Glutamatergic neuron (in vitro differentiated cells): ENCODE results near the gene DDX24. TPM values are rescaled to one million over a fixed set of nuclear protein-coding genes. Genes with fewer than 3 reads are reported as not detected.

ENCODE experiments used
- DNase-seq: peaks from one replicate; pipeline ENCODE4 v3.0.0; 2022
- H3K27ac Mint-ChIP-seq: one replicate; pipeline ENCODE4 v1.8.0; 2020; ENCODE audit warnings: mild to moderate bottlenecking, mixed read lengths, inconsistent platforms; ENCODE audit not compliant: unreplicated experiment
- H3K27me3 Mint-ChIP-seq: one replicate; pipeline ENCODE4 v1.8.0; 2020; ENCODE audit warnings: mild to moderate bottlenecking, moderate library complexity, mixed read lengths, inconsistent platforms; ENCODE audit not compliant: unreplicated experiment
- H3K36me3 Mint-ChIP-seq: one replicate; pipeline ENCODE4 v1.8.0; 2020; ENCODE audit warnings: mild to moderate bottlenecking, mixed read lengths, inconsistent platforms; ENCODE audit not compliant: unreplicated experiment
- H3K4me1 Mint-ChIP-seq: one replicate; pipeline ENCODE4 v1.8.0; 2020; ENCODE audit warnings: mild to moderate bottlenecking, low read depth, mixed read lengths, inconsistent platforms; ENCODE audit not compliant: unreplicated experiment
- H3K4me3 Mint-ChIP-seq: one replicate; pipeline ENCODE4 v1.8.0; 2020; ENCODE audit warnings: mild to moderate bottlenecking, mixed read lengths, inconsistent platforms; ENCODE audit not compliant: unreplicated experiment
- H3K9me3 Mint-ChIP-seq: one replicate; pipeline ENCODE4 v1.8.0; 2020; ENCODE audit warnings: mild to moderate bottlenecking, moderate library complexity, mixed read lengths, inconsistent platforms; ENCODE audit not compliant: unreplicated experiment
- total RNA-seq: library from RNA; stranded (reverse); fragmentation: NEBNext Ultra II Directional; extraction: Animal tissue kit (Norgen Biotek cat#: 25700); gene quantifications from one replicate; pipeline ENCODE4 v1.2.1, GENCODE V29; 2021; ENCODE audit not compliant: unreplicated experiment
- TF ChIP-seq, protein P1 (sequence below): fragments of 200-600 bp; sonication (generic); IDR thresholded peaks from one replicate; pipeline ENCODE4 v1.5.0; 2021; ENCODE audit not compliant: partially characterized antibody, unreplicated experiment

DDX24 gene
- total RNA-seq, 1 donor from 2014 or later, result 257 TPM

DNA sequence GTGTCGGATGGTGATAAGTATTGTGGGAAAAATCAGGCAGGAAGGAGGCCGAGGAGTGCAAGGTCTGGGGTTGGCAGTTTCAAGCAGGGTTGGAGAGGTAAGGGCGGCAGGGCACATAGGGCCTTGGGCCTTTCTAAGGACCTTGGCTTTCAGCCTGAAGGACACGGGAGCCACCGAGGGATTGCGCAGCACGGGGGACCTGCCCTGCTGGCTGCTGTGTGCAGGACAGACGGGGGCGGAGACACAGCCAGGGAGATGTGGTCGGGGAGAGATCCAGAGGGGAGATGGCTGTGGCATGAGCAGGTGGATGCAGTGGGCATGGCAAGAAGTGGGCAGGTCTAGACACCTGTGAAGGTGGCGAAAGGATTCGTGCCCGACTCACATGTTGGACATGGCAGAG, 40.2 kb downstream of the DDX24 start:
- DNase-seq, result no peak
- Mint-ChIP-seq H3K4me3 (no peak overlapping the region), H3K36me3 (peaks cover 4% of the 10 kb centered on the region), H3K27me3 (peaks cover 10% of the 10 kb centered on the region), H3K9me3 (peaks cover 11% of the 10 kb centered on the region), H3K4me1 (peaks cover 12% of the 10 kb centered on the region), H3K27ac (no peak overlapping the region)
- TF ChIP-seq, protein P1, sequence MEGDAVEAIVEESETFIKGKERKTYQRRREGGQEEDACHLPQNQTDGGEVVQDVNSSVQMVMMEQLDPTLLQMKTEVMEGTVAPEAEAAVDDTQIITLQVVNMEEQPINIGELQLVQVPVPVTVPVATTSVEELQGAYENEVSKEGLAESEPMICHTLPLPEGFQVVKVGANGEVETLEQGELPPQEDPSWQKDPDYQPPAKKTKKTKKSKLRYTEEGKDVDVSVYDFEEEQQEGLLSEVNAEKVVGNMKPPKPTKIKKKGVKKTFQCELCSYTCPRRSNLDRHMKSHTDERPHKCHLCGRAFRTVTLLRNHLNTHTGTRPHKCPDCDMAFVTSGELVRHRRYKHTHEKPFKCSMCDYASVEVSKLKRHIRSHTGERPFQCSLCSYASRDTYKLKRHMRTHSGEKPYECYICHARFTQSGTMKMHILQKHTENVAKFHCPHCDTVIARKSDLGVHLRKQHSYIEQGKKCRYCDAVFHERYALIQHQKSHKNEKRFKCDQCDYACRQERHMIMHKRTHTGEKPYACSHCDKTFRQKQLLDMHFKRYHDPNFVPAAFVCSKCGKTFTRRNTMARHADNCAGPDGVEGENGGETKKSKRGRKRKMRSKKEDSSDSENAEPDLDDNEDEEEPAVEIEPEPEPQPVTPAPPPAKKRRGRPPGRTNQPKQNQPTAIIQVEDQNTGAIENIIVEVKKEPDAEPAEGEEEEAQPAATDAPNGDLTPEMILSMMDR, result no peak

- Mint-ChIP-seq H3K4me1 (peaks cover 12% of the 10 kb centered on the region), H3K4me3 (no peak overlapping the region), H3K27ac (no peak overlapping the region), H3K27me3 (peaks cover 10% of the 10 kb centered on the region), H3K9me3 (peaks cover 8% of the 10 kb centered on the region), H3K36me3 (peaks cover 4% of the 10 kb centered on the region)
- TF ChIP-seq, protein P1, result no peak
- DNase-seq, result no peak
Observed at GRCh38 chr14:94040247-94040646, 40.8 kb downstream of the DDX24 start.

DNA sequence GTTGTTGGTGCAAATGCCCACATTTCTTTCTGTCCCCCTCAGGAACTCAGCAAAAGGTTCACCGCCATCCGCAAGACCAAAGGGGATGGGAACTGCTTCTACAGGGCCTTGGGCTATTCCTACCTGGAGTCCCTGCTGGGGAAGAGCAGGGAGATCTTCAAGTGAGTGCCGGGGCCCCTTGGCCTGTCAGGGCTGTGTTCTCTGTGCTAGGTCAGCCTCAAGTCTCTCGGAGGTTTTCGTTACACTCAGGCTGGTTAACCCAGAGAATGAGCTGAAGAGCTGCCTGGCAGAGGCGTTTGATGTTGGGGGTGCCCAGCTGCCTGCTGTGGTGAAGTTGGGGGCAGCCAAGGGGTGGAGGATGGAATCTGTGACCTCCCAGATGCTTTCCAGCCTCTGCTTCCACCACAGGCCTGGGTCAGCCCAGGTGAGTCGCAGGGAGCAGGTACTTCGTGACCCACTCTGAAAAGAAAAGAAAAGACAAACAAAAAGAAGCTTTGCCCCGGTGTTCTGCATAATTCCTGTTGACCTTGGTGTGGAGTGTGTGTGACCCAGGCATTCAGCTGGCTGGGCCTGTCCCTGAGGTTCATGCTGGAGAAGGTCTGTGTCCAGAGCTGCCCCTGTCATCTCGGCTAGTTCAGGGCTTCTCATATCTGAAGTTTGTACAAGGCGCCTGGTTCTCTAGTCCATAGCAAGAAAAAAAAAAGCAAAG, 41.9 kb downstream of the DDX24 start:
- Mint-ChIP-seq H3K27ac (no peak overlapping the region), H3K9me3 (peaks cover 5% of the 10 kb centered on the region), H3K4me3 (no peak overlapping the region), H3K4me1 (peaks cover 12% of the 10 kb centered on the region), H3K36me3 (peaks cover 4% of the 10 kb centered on the region), H3K27me3 (peaks cover 10% of the 10 kb centered on the region)
- TF ChIP-seq, protein P1, result no peak
- no peak for DNase-seq

DNA sequence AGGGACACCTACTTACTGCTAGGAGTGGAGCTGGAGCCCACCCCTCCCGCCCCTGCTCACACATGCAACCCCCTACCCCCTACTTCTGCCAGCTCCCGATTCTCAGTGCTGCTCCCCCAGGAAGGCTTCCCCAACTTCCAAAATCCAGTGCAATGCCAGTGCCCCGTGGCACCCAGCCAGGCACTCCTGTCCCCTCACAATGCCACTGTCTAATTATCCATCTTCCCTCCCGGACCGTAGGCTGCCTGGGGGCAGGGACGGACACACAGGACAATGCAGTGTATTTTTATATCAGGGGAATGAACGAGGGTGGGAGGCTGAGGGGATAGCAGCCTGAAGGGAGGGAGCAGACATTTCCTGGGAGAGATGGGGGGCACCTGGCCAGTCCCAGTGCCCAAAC, 42.5 kb downstream of the DDX24 start:
- TF ChIP-seq, protein P1, result no peak
- no peak for DNase-seq
- Mint-ChIP-seq H3K36me3 (peaks cover 4% of the 10 kb centered on the region), H3K27ac (no peak overlapping the region), H3K4me1 (peaks cover 7% of the 10 kb centered on the region), H3K9me3 (peaks cover 4% of the 10 kb centered on the region), H3K27me3 (peaks cover 6% of the 10 kb centered on the region), H3K4me3 (no peak overlapping the region)

DNA sequence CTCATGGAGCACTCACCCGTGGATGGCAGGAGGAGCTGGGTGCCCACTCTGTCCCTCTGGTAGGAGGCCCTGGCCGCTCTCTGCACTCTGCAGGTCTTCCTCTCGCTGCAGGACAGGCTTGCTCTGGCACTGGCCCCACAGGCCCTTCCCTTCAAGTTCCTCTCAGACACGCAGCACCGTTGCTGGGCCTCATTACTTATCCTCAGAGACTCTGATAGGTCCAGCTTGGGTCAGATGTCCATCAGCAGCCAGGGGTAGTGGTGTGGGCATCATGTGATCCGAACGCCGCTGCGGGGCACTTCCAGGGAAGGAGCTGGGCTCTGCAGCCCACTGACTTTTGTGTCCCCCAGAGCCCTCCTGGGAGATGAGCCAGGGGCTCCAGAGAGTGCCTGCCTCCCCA, 43.0 kb downstream of the DDX24 start:
- no peak for DNase-seq
- Mint-ChIP-seq H3K9me3 (peaks cover 3% of the 10 kb centered on the region), H3K27ac (no peak overlapping the region), H3K36me3 (peaks cover 4% of the 10 kb centered on the region), H3K4me3 (no peak overlapping the region), H3K4me1 (peaks cover 6% of the 10 kb centered on the region), H3K27me3 (peaks cover 2% of the 10 kb centered on the region)
- TF ChIP-seq, protein P1, result no peak
